Hematopoietic multipotent progenitor cell treated with erythropoietin and hydrocortisone succinate and interleukin-3 and kit ligand, for 4 days (in vitro differentiated cells): ENCODE measurements around the gene BFSP1.

Experiments used
- DNase-seq: peaks from one replicate; pipeline ENCODE4 v3.0.0-alpha.2; 2015

BFSP1 gene

DNA sequence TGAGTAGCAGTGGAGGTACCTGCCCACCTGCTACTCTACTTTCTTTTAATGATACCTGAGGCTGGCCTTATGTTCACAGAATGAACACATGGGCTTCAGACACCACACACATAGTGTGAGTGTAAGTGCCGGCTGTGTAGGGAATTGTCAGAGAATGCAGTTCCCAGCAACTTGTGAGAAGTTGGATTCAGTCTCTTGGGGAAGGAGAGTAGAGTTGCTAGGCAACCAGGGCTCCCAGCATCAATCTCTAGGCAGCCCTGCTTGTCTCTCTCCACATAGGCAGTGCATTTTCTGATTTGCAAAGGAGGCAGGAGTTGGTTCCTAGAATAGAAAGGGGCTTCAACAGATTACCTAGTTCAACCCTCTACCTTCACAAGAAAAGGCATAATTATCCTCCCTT is 74.1 kb downstream of the BFSP1 start:
- no peak for DNase-seq

DNA sequence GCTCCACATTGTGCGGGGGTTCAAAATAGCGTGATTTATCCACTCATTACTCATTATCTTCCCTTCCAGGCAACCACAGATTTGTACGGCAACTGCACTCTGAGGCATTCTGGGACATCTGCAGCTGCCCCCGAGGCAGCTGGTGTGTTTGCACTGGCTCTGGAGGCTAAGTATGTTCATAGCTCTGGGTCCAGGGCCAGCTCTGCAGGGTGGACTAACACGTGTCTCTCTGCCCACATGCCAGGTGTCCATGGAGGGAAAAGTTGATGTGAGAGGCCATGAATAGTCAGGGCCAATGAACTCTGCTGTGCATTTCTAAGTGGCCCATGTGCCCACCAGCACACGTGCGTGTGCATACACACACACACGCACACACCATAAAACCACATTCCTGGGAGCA is 74.9 kb downstream of the BFSP1 start:
- DNase-seq: no peak

DNA sequence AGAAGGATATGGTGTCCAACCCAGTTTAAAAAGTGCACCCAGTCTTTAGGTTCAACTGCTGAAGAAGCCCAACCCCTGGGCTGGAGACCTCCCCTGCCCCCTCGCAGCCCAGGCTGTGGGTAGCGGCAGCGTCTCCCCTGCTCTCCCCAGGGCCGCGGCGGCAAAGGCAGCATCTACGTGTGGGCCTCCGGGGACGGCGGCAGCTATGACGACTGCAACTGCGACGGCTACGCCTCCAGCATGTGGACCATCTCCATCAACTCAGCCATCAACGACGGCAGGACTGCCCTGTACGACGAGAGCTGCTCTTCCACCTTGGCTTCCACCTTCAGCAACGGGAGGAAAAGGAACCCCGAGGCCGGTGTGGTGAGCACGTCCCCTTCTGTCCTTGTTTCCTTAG is 77.6 kb downstream of the BFSP1 start:
- no peak for DNase-seq

DNA sequence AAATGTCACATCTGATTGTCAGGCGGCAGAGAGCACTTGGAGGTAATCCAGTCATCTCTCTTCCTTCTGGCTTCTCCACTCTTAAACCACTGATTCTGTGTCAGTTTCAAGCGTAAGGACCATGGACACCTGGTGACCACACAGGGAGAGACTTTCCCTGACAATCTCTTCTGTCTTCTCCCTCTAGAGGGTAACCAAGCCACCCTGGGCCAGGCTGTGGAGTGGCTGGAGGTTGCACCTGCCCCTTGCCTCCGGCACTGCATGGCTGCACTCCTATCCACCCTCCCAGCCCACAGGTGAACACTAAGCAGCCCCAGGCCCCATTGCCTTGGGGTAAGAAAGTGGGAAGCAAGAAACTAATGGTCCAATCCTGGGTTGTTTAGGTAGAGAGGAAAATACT is 78.7 kb downstream of the BFSP1 start:
- DNase-seq: no peak

DNA sequence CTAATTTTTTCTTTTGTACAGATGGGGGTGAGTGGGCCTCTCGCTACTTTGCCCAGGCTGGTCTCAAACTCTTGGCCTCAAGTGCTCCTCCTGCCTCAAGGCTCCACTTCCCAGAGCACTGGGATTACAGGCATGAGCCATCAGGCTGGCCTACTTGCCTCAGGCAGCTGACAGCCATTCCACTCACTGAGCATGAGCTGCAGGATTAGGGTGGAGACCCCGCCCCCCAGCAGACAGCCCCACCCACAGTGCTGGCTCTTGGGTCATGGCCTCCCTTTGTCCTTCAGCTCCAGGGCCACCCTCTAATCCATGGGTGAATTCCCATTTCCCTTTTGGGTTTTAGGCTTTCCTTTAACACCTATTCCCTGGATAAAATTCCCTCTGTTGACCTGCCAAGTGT is 82.1 kb downstream of the BFSP1 start:
- no peak for DNase-seq

DNA sequence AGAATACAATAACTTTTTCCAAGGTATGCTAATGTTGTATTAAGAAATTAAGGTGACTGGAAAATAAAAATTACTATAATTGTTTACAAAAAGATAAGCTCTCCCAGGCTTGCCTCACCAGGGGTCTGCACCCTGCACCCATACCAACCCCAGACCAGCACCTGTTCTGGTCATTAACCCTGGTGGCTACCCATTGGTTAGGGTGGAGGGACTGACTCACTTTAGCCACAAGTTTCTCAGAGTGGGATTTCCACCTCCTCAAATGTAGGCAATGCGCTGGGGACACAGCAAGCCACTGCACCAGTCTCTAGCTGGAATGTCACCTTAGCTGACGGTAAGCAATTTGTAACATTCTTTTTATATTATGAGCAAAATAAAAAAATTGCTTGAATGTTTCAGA is 83.1 kb downstream of the BFSP1 start:
- no peak for DNase-seq

DNA sequence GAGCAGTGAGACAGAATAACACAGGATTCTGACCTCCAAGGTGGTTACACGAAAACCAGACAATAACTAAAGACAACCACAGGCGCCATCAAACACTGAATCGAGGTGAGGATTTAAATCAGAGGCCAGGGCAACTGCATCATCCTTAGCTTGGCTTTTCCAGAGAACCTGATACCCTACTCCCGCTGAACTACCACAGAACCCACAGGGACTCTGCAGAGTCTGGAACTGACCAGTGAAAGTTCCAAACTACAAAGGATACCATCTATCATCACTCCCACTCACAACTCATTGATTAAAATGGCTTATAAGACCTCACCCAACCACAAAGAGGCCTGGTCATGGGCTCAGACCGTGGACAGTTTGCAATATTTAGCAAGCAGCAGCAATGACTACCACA is 85.0 kb downstream of the BFSP1 start:
- DNase-seq: no peak

DNA sequence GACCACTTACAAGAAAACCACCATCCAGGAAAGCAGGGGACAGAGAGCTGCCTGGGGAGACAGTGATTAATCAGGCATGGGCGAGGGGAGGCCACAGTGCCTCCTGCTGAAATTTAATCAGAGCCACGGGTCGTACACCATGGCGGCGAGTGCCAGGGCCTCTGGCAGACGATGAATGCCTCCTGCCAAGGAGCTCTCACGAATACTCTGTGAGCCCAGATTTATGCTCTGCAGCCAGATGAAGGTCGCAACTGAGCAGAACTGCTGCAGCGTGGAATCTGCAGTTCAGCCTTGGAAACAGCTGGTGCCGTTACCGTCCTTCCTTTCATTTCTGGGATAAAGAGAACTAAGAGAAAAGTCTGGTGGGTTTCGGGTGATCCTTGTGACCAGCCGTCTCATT is 85.6 kb downstream of the BFSP1 start:
- DNase-seq: no peak

DNA sequence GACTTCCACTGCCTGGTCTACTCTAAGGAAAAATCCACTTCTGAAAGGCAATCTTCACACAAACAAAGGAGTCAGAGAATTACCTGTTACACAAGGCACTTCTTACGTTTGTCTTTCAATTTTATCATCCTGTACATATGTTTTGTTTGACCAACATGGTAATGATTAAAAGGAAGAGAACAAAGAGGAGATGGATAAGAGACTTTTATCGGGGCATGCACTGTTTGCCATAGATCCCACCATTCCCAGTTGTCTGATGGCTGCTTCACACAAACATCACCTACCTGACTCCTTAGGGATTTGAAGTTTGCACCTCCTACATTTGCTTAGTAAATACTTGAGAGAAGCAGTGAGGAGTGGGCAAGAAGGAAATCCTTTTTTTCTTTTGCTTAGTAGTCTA is 87.1 kb downstream of the BFSP1 start:
- DNase-seq: no peak
